ENCODE data around the gene RILPL2. TPM values are rescaled to one million over a fixed set of nuclear protein-coding genes. Genes with fewer than 3 reads are reported as not detected.
A peak's percentile ranks its signal among the peaks of the same experiment; 100 is the strongest.

RILPL2 gene
- total and polyA plus RNA-seq, 9 of the 15 experiments (the other 6 are each of a cell fraction or from before 2014, with no cell fraction given) = 0.61 to 5.8 (median 4.3) TPM

DNA sequence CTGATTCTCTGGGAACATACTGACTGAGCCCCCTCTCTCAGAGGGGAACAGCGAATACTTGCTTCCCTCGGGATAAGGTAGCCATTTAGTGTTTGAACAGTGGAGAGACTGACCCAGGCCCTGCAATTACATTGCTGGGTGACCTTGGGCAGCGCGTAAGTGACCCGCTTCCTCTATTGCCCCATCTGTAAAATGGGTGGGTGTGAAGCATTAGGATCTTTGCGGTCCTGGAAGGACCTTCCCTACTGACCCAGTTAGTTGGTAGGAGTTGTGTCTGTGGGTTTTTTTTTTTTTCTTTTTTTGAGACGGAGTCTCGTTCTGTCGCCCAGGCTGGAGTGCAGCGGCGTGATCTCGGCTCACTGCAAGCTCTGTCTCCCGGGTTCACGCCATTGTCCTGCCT lies 53.8 kb downstream of the RILPL2 start (continued):
- TF ChIP-seq, protein P1, sequence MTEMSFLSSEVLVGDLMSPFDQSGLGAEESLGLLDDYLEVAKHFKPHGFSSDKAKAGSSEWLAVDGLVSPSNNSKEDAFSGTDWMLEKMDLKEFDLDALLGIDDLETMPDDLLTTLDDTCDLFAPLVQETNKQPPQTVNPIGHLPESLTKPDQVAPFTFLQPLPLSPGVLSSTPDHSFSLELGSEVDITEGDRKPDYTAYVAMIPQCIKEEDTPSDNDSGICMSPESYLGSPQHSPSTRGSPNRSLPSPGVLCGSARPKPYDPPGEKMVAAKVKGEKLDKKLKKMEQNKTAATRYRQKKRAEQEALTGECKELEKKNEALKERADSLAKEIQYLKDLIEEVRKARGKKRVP (CRISPR knock-in tag; IDR thresholded peaks at IDR 0.05) = no peak
- TF ChIP-seq DMBX1 (CRISPR knock-in tag; IDR thresholded peaks at IDR 0.05; ENCODE audit: borderline replicate concordance) (peak; percentile 28; the same call in 1 of the 2 replicates), ZNF253 (CRISPR knock-in tag; conservative IDR thresholded peaks at IDR 0.05) (no peak), CHD4 (IDR thresholded peaks at IDR 0.05; ENCODE audit: insufficient read depth, insufficient replicate concordance, low read depth, low read length, poor library complexity, severe bottlenecking) (no peak), ZNF384 (IDR thresholded peaks at IDR 0.05; ENCODE audit: low read depth, low read length) (no peak), EP400 (IDR thresholded peaks at IDR 0.05) (no peak), RBM25 (IDR thresholded peaks at IDR 0.05; ENCODE audit: low read depth, low read length, severe bottlenecking) (peak; percentile 78), ZNF146 (CRISPR knock-in tag; IDR thresholded peaks at IDR 0.05; ENCODE audit: unreplicated experiment) (no peak), ZNF79 (CRISPR knock-in tag; IDR thresholded peaks at IDR 0.05; ENCODE audit: low read depth) (no peak), MED1 (CRISPR knock-in tag; IDR thresholded peaks at IDR 0.05; ENCODE audit: borderline replicate concordance) (no peak), TRIM24 (IDR thresholded peaks at IDR 0.05) (peak in 1 of 2 experiments; percentile 15; a peak in 1 of 4 replicates), ZNF263 (CRISPR knock-in tag; IDR thresholded peaks at IDR 0.05; ENCODE audit: borderline replicate concordance) (no peak), YBX1 (IDR thresholded peaks at IDR 0.05) (no peak), NR2C1 (IDR thresholded peaks at IDR 0.05) (no peak), NR2C1 (tag; IDR thresholded peaks at IDR 0.05) (no peak; the same call in 1 of the 2 replicates), ZNF212 (CRISPR knock-in tag; IDR thresholded peaks at IDR 0.05) (no peak)
- TF ChIP-seq, protein P2, sequence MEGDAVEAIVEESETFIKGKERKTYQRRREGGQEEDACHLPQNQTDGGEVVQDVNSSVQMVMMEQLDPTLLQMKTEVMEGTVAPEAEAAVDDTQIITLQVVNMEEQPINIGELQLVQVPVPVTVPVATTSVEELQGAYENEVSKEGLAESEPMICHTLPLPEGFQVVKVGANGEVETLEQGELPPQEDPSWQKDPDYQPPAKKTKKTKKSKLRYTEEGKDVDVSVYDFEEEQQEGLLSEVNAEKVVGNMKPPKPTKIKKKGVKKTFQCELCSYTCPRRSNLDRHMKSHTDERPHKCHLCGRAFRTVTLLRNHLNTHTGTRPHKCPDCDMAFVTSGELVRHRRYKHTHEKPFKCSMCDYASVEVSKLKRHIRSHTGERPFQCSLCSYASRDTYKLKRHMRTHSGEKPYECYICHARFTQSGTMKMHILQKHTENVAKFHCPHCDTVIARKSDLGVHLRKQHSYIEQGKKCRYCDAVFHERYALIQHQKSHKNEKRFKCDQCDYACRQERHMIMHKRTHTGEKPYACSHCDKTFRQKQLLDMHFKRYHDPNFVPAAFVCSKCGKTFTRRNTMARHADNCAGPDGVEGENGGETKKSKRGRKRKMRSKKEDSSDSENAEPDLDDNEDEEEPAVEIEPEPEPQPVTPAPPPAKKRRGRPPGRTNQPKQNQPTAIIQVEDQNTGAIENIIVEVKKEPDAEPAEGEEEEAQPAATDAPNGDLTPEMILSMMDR (IDR thresholded peaks at IDR 0.05 in 2 of 3, conservative IDR thresholded peaks at IDR 0.05 in 1 of 3; ENCODE audit: insufficient read depth in 2 of 3, low read depth in 1 of 3, low read length in 3 of 3) = no peak
- TF ChIP-seq, protein P3, sequence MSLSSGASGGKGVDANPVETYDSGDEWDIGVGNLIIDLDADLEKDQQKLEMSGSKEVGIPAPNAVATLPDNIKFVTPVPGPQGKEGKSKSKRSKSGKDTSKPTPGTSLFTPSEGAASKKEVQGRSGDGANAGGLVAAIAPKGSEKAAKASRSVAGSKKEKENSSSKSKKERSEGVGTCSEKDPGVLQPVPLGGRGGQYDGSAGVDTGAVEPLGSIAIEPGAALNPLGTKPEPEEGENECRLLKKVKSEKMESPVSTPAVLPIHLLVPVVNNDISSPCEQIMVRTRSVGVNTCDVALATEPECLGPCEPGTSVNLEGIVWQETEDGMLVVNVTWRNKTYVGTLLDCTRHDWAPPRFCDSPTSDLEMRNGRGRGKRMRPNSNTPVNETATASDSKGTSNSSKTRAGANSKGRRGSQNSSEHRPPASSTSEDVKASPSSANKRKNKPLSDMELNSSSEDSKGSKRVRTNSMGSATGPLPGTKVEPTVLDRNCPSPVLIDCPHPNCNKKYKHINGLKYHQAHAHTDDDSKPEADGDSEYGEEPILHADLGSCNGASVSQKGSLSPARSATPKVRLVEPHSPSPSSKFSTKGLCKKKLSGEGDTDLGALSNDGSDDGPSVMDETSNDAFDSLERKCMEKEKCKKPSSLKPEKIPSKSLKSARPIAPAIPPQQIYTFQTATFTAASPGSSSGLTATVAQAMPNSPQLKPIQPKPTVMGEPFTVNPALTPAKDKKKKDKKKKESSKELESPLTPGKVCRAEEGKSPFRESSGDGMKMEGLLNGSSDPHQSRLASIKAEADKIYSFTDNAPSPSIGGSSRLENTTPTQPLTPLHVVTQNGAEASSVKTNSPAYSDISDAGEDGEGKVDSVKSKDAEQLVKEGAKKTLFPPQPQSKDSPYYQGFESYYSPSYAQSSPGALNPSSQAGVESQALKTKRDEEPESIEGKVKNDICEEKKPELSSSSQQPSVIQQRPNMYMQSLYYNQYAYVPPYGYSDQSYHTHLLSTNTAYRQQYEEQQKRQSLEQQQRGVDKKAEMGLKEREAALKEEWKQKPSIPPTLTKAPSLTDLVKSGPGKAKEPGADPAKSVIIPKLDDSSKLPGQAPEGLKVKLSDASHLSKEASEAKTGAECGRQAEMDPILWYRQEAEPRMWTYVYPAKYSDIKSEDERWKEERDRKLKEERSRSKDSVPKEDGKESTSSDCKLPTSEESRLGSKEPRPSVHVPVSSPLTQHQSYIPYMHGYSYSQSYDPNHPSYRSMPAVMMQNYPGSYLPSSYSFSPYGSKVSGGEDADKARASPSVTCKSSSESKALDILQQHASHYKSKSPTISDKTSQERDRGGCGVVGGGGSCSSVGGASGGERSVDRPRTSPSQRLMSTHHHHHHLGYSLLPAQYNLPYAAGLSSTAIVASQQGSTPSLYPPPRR (CRISPR knock-in tag; IDR thresholded peaks at IDR 0.05; ENCODE audit: borderline replicate concordance) = no peak
- TF ChIP-seq, protein P4, sequence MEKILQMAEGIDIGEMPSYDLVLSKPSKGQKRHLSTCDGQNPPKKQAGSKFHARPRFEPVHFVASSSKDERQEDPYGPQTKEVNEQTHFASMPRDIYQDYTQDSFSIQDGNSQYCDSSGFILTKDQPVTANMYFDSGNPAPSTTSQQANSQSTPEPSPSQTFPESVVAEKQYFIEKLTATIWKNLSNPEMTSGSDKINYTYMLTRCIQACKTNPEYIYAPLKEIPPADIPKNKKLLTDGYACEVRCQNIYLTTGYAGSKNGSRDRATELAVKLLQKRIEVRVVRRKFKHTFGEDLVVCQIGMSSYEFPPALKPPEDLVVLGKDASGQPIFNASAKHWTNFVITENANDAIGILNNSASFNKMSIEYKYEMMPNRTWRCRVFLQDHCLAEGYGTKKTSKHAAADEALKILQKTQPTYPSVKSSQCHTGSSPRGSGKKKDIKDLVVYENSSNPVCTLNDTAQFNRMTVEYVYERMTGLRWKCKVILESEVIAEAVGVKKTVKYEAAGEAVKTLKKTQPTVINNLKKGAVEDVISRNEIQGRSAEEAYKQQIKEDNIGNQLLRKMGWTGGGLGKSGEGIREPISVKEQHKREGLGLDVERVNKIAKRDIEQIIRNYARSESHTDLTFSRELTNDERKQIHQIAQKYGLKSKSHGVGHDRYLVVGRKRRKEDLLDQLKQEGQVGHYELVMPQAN (IDR thresholded peaks at IDR 0.05; ENCODE audit: borderline replicate concordance) = no peak

Measured in K562 (cell line).